OCI-LY7 (cell line): ENCODE results near the gene MSANTD1.

Experiments
- CTCF ChIP-seq: fragments of 200-600 bp; sonication (generic); conservative IDR thresholded peaks from 2 replicates; pipeline ENCODE4 v1.5.1; 2014; ENCODE audit warnings: mild to moderate bottlenecking, antibody characterized with exemption, low read length, moderate library complexity, mixed read lengths
- EZH2phosphoT487 ChIP-seq: fragments of 200-600 bp; sonication (generic); IDR thresholded peaks from 2 replicates; pipeline ENCODE4 v1.6.1; 2018; ENCODE audit warnings: low read depth, borderline replicate concordance, mild to moderate bottlenecking, mixed run types, antibody characterized with exemption, low read length, moderate library complexity, mixed read lengths

GRCh38 chr4:3223956-3224748, 24.8 kb upstream of the MSANTD1 start:
- TF ChIP-seq CTCF (no peak), EZH2phosphoT487 (no peak)
